H1 (cell line): ENCODE measurements around the gene RALGAPA2.

Source experiments
- CBX5 ChIP-seq: fragments of 300-800, 300-1000 bp; sonication (generic); IDR thresholded peaks from 2 replicates; pipeline ENCODE4 v1.7.1; 2016; ENCODE audit warnings: antibody characterized with exemption, low read length, low read depth
- JUN ChIP-seq: IDR thresholded peaks from 2 replicates; pipeline ENCODE4 v1.6.1; 2011; ENCODE audit warnings: low read depth, mild to moderate bottlenecking, improper control_type of control experiment, low read length
- POLR2A ChIP-seq, 2 experiments: IDR thresholded peaks; 1 replicate in 1 of 2; 2 replicates in 1 of 2; pipeline ENCODE4 v1.6.1; 2011; ENCODE audit warnings: low read depth in 2 of 2, low read length in 2 of 2, mild to moderate bottlenecking in 2 of 2; ENCODE audit errors: control extremely low read depth in 1 of 2
- POLR2AphosphoS5 ChIP-seq: IDR thresholded peaks from 2 replicates; pipeline ENCODE4 v1.6.1; 2011; ENCODE audit warnings: low read depth, low read length
- SAP30 ChIP-seq: fragments of 300-600 bp; sonication (generic); IDR thresholded peaks from 2 replicates; pipeline ENCODE4 v1.7.1; 2012; ENCODE audit warnings: low read length, moderate library complexity, mild to moderate bottlenecking, inconsistent platforms; ENCODE audit not compliant: insufficient read depth, insufficient replicate concordance
- SRF ChIP-seq: IDR thresholded peaks from 2 replicates; pipeline ENCODE4 v1.6.1; 2011; ENCODE audit warnings: mild to moderate bottlenecking, low read depth, low read length, moderate library complexity
- TCF12 ChIP-seq: IDR thresholded peaks from 2 replicates; pipeline ENCODE4 v1.6.1; 2011; ENCODE audit warnings: low read depth, mild to moderate bottlenecking, low read length
- TF ChIP-seq, protein P1 (sequence below): IDR thresholded peaks from 2 replicates; pipeline ENCODE4 v1.6.1; 2011; ENCODE audit warnings: low read length, improper control_type of control experiment
- TF ChIP-seq, protein P2 (sequence below), 3 experiments: IDR thresholded peaks; 1 replicate in 2 of 3; 2 replicates in 1 of 3; pipeline versions ENCODE4 v1.5.1 to v1.6.1; 2011; ENCODE audit warnings: low read length in 3 of 3, mild to moderate bottlenecking in 3 of 3, inconsistent platforms in 2 of 3, low read depth in 1 of 3, moderate library complexity in 1 of 3; ENCODE audit not compliant: insufficient read depth in 1 of 3; ENCODE audit errors: control extremely low read depth in 1 of 3
- TF ChIP-seq, protein P3 (sequence below): IDR thresholded peaks from 2 replicates; pipeline ENCODE4 v1.6.1; 2012; ENCODE audit warnings: inconsistent platforms
- TF ChIP-seq, protein P4 (sequence below): IDR thresholded peaks from 2 replicates; pipeline ENCODE4 v1.6.1; 2012; ENCODE audit warnings: low read length, inconsistent platforms

DNA sequence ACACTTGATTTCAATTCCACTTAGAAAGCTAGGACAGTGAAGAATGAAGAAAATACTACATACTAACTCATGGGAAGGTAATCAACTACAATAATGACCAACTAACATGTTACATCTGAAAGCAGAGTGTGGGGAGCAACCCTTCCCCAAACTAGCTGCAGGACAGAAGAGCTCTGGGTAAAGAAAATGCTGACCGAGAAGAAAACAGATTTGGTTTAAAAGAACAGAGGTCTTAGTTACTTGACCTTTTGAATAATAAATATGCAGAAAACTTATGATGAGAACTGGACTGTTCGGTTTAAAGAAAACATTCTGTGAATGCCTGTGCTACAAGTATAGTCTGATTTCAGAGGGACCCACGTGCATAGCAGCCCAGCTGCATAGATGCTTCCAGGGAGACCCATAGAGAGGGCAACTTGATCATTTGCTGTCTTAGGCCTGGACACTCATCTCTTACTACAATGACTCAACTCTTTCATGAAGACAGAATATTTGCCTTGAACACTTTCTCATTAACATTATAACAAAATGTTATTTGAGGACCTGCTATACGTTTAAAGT lies 53.5 kb downstream of the RALGAPA2 start:
- TF ChIP-seq SRF, result no peak
- TF ChIP-seq, protein P1, sequence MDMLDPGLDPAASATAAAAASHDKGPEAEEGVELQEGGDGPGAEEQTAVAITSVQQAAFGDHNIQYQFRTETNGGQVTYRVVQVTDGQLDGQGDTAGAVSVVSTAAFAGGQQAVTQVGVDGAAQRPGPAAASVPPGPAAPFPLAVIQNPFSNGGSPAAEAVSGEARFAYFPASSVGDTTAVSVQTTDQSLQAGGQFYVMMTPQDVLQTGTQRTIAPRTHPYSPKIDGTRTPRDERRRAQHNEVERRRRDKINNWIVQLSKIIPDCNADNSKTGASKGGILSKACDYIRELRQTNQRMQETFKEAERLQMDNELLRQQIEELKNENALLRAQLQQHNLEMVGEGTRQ, result no peak
- TF ChIP-seq, protein P2, sequence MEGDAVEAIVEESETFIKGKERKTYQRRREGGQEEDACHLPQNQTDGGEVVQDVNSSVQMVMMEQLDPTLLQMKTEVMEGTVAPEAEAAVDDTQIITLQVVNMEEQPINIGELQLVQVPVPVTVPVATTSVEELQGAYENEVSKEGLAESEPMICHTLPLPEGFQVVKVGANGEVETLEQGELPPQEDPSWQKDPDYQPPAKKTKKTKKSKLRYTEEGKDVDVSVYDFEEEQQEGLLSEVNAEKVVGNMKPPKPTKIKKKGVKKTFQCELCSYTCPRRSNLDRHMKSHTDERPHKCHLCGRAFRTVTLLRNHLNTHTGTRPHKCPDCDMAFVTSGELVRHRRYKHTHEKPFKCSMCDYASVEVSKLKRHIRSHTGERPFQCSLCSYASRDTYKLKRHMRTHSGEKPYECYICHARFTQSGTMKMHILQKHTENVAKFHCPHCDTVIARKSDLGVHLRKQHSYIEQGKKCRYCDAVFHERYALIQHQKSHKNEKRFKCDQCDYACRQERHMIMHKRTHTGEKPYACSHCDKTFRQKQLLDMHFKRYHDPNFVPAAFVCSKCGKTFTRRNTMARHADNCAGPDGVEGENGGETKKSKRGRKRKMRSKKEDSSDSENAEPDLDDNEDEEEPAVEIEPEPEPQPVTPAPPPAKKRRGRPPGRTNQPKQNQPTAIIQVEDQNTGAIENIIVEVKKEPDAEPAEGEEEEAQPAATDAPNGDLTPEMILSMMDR (IDR thresholded peaks at IDR 0.05; ENCODE audit: control extremely low read depth in 1 of 3, insufficient read depth in 1 of 3, low read depth in 1 of 3, low read length in 3 of 3), result no peak
- TF ChIP-seq, protein P3, sequence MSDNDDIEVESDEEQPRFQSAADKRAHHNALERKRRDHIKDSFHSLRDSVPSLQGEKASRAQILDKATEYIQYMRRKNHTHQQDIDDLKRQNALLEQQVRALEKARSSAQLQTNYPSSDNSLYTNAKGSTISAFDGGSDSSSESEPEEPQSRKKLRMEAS, result no peak
- TF ChIP-seq, protein P4, sequence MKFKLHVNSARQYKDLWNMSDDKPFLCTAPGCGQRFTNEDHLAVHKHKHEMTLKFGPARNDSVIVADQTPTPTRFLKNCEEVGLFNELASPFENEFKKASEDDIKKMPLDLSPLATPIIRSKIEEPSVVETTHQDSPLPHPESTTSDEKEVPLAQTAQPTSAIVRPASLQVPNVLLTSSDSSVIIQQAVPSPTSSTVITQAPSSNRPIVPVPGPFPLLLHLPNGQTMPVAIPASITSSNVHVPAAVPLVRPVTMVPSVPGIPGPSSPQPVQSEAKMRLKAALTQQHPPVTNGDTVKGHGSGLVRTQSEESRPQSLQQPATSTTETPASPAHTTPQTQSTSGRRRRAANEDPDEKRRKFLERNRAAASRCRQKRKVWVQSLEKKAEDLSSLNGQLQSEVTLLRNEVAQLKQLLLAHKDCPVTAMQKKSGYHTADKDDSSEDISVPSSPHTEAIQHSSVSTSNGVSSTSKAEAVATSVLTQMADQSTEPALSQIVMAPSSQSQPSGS, result no peak
- TF ChIP-seq POLR2A (IDR thresholded peaks at IDR 0.05; ENCODE audit: control extremely low read depth in 1 of 2, low read depth in 2 of 2, low read length in 2 of 2), result no peak
- no peak for TF ChIP-seq SAP30
- no peak for TF ChIP-seq JUN
- TF ChIP-seq POLR2AphosphoS5, result no peak
- no peak for TF ChIP-seq TCF12
- TF ChIP-seq CBX5, result no peak
